ENCODE results near the gene SPCS3.

The SPCS3 gene

DNA sequence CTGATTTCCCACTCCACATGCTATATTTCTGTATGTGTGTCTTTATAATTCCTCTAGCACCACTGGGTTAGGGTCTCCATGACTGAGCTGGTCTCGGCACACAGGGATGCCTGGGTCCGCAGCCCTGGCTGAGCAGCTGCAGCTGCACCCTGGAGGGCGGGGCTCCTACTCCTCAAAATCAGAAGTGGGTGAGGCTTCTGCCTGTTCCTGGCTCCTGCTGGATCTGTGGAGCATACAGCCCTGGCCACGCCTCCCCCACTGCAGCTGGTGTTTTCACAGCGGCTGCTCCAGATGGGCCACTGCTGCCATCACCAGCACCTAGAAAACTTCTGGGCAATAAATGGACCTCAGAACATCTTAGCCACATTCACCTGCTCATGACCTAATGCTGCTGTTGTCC is 30.9 kb downstream of the SPCS3 start:
- no peak for DNase-seq

DNA sequence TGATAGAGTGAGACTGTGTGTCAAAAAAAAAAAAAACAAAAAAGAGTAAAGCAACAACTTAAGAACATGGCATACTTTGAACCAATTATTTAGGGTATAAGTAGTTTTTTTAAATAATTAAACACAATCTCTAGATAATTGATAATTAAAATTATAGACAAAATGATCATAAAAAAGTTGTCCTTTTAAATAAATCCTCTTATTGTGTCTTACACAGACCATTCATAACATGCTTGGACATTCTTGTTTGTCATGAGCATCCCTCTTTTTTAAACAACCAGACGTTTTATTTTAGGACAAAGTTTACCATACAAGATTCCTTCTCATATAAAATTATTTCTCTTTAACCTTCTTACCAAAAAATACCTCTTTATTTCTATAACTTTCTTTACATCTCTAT is 35.1 kb downstream of the SPCS3 start:
- DNase-seq = no peak

DNA sequence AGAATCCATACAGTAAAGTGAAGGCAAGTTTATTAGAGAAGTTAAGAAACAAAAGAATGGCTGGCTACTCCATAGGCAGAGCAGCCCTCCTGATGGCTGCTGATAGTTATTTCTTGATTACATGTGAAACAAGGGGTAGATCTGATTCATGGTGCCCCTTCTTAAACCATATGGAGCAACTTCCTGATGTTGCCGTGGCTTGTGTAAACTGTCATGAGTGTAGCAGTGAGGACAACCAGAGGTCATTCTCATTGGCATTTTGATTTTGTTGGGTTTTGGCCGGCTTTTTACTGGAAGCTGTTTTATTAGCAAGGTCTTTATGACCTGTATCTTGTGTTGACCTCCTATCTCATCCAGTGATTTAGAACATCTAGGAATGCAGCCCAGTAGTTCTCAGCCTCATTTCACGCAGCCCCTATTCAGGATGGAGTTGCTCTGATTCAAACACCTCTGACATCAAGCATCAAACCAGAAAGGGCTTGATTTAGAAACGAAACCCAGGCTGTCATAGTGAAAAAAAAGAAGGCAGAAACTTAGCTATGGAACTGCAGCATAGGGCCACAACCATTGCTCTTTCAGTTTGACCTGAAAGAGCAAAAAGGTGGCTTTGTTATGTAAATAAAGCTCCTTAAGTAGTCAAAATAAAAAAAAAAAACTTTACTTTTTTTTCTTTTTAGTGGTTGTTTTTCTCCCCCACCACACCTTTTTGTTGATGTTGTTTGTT is 37.8 kb downstream of the SPCS3 start:
- no peak for DNase-seq

DNA sequence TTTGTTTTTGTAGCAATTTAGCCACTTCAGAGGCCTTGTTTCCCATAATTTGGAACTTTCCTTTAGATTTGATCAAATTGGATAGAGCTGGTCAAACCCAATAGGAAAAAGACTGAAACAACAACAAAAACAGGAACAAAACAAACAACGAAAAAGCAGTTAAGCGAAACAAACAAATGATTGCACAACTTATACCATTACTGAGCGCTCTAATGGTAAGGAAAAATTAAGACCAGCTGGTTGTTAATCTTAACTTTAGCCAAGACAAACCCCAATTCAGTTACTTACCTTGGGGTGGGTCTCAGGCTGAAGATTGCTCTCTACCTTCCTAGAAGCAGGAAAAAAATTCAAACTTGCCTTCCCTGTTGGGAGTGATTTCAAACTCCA is 38.3 kb downstream of the SPCS3 start:
- no peak for DNase-seq

DNA sequence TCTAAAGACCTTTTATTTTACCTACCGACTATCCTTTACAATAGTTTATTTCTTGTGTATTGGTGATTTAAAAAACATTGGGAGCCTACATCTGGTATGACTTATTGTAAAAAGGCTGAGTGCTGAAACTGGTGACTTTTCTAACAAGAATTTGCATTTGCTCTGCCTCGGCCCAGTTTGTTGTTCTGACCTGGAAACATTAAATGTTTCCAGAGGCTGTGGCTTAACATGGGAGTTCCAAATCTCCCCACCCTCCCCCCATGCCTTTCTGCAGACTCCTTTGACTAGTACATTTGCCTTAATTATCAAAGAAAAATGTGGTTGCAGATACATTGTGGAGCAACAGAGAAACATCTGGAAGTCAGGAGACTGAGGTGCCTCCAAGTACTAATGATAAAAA is 39.8 kb downstream of the SPCS3 start:
- DNase-seq = no peak

DNA sequence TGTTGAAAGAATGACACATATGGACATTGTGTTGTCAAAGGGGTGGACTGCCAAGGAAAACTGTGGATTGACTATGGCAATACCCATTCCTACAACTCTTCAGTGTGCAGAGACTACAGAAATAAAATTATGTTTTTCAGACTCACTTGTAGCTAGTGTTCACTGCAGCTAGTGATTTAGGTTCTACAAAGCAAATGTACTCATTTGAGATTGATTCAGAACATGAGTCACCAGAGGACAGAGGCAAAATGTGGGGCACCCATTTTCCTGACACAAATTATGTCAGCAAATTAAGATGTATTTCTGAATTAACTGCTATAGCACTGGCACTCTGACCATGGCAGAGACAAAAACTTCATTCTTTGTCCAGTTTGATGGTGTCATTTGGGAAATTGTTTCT is 40.7 kb downstream of the SPCS3 start:
- no peak for DNase-seq

DNA sequence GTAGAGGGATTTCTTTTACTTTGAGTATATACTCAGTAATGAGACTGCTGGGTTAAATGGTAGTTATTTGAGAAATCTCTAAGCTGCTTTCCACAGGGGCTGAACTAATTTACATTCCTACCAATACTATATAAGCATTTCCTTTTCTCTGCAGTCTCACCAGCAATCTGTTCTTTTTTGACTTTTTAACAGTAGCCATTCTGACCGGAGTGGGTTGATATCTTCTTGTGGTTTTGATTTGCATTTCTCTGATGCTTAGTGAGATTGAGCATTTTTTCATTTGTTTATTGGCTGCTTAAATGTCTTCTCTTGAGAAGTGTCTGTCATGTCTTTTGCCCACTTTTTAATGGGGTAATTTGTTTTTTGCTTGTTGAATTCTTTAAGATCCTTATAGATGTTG is 43.3 kb downstream of the SPCS3 start:
- DNase-seq = no peak

DNA sequence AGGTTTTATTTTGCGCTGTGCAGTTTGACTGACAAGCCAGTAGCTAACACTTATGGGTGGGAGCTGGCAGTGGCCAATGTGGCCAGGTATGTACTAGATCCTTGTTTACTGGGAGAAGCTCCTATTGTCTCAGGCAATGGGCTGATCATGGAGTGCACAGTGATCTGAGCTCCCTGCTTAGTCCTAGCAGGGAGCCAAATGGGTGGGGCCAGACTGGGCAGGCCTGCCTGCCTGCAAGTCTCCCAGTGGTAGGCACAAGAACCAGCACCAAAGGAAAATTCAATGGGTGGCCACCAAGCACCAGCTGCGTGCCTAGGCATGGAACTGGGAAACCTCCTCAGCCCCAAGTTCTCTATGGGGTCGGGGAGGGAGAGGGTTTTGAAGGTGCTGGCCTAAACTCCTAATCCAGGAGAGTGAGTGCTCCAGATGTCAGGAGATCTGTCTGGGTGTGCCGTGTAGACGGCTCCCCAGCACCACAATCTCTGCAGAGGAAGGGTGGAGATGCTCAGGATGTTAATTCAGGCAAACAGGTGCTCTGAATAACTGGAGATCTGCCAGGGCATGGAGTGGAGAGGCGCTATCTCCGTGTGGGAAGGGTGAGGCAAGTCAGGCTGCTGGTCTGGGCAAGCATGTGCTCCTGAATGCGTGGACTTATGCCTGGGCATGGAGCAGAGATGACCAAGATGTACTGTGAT is 48.2 kb downstream of the SPCS3 start:
- no peak for DNase-seq

DNA sequence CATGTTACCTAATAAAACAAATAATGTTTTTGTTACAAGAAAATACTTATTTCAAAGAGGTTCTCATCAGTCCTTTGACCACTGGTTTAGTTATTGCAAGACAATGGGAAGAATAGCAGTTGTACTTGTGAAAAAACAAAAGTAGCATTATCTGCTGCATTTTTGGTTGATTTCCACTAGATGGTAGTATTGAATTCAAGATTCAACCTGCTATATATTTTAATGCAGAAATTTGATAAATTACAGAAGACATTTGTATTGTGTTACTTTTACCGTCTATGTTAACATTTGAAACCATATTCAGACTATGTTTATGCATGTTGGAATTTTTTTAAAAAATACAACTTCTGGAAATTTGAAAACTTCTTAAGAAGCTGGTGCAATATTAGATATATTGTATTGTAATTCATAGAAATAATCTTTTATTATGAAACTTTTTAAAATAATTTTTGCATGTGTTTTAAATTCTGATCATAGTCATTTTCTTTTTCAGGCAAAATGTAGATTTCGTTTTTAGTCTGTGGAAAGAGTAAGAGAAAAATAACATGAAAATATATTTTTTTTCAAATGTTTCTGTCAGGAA is 56.4 kb downstream of the SPCS3 start:
- DNase-seq = peak; percentile 3

DNA sequence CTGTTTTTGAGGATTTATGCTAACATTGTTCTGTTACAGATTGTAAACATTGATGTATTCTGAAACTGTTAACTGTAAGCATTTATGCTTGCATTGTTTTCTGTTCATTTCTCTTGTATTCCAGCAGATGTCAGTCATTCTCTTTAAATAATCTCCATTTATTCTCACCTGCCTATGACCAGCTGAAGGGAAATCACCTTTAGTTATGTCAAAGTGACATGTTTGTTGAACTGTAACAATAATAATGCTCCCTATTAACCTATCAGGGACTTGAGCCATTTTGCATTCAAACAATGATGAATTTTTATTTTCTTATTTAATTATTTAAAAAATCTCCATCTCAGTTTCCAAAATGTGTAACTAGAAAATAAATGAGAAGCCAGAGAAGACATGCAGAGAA is 58.0 kb downstream of the SPCS3 start:
- peak; percentile 10 for DNase-seq

DNA sequence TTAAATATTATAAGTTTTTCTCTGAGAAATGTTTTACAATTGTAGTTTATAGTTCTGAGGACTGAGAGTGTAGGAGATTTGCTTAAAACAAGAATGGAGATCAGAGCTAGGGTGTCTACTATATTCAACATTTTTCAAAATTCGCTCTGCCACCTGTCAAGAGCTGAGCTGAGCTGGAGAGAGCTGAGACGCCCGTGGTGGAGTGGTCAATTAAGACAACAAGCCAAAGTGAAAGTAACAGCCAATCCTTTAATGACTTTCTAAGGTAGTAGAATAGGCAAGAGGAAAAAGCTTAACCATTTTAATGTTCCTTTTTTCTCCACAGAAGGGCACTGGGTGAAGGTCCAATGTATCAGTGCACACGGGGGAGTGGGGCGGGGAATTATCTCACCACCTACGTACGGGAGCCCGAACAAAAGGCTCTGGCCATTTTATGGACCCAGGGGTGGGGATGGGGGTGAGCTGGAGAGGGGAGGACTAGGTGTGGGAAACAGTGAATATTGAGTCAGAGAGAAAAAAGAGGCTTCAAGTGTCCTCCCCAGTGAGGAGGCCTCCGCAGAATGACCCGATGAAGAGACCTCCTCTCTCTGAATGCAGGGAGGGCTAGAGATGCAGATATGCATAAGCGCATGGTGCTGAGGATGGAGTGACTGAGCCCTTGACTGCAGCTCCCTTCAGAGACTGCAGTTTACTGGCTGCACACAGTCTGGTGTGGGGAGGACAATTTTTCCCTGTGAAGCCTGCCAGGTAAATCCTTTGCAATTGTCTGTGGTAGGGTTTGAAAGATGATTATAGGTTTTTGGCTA is 60.8 kb downstream of the SPCS3 start:
- no peak for DNase-seq

All from NCI-H1694 treated with DMSO at 0.1 percent for 48 hours (cell line).